HAP-1 (cell line): ENCODE data around the gene MBD4.
"Not testable (repeated sequence)": the region's sequence is repeated elsewhere in the genome, so short reads cannot be mapped to it uniquely, and the experiment has no call there.

Experiments used
- DNase-seq, 2 experiments: peaks; one replicate each; pipeline ENCODE4 v3.0.0-alpha.2; 2016 to 2020; ENCODE audit warnings: low spot score in 2 of 2
- H3K27me3 ChIP-seq: fragments of 250-450 bp; sonication (Bioruptor Pico); 2 replicates; pipeline ENCODE4 v1.5.1; 2020; ENCODE audit warnings: low read depth, mild to moderate bottlenecking, moderate library complexity
- H3K36me3 ChIP-seq: fragments of 250-450 bp; sonication (Bioruptor Pico); replicated peaks from 2 replicates; pipeline ENCODE4 v1.5.1; 2020; ENCODE audit warnings: mild to moderate bottlenecking
- H3K4me1 ChIP-seq: fragments of 250-450 bp; sonication (Bioruptor Pico); 2 replicates; pipeline ENCODE4 v1.5.1; 2020; ENCODE audit warnings: mild to moderate bottlenecking
- H3K4me3 ChIP-seq: fragments of 250-450 bp; sonication (Bioruptor Pico); 2 replicates; pipeline ENCODE4 v1.5.1; 2020; ENCODE audit warnings: mild to moderate bottlenecking, moderate library complexity
- H3K9me3 ChIP-seq: fragments of 250-450 bp; sonication (Bioruptor Pico); 2 replicates; pipeline ENCODE4 v1.5.1; 2020; ENCODE audit warnings: mild to moderate bottlenecking, moderate library complexity
- in situ Hi-C: fragments of 300-500 bp; cut with MboI; formaldehyde crosslinking; loops from 3 replicates; pipeline ENCODE4 v1.14.3; 2020; ENCODE audit warnings: low sequenced_read_pairs, inconsistent platforms, mixed read lengths

The MBD4 gene

DNA sequence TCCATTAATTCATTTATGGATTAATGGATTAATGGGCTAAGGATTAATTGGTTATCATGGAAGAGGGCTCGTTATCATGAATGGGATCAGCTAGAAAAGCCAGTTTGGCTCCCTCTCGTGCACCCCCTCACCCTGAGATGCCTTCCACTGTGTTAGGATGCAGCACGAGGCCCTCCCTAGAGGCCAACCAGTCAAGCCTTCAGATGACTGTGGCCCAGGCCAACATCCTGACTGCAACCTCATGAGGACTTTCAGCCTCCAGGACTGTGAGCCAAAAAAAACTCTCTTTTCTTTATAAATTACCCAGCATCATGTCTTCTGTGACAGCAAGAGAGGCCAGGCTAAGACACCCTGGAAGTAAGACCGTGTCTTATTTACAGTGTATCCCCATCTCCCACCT is 20.3 kb downstream of the MBD4 start:
- in situ Hi-C loops, result no loop called here
- H3K9me3 ChIP-seq, result no peaks in the 10 kb centered on the region
- H3K36me3 ChIP-seq, result no peaks in the 10 kb centered on the region
- H3K4me3 ChIP-seq, result no peak overlapping the region
- DNase-seq, result no peak
- H3K4me1 ChIP-seq, result peaks cover 5% of the 10 kb centered on the region; the same call in 1 of the 2 replicates
- no peaks in the 10 kb centered on the region for H3K27me3 ChIP-seq

- Histone ChIP-seq H3K4me1 (no peaks in the 10 kb centered on the region), H3K9me3 (no peaks in the 10 kb centered on the region), H3K4me3 (no peak overlapping the region), H3K27me3 (no peaks in the 10 kb centered on the region), H3K36me3 (no peaks in the 10 kb centered on the region)
- DNase-seq, result no peak
- in situ Hi-C loops, result no loop called here
Measured at GRCh38 chr3:129418041-129418973, 21.4 kb downstream of the MBD4 start.

DNA sequence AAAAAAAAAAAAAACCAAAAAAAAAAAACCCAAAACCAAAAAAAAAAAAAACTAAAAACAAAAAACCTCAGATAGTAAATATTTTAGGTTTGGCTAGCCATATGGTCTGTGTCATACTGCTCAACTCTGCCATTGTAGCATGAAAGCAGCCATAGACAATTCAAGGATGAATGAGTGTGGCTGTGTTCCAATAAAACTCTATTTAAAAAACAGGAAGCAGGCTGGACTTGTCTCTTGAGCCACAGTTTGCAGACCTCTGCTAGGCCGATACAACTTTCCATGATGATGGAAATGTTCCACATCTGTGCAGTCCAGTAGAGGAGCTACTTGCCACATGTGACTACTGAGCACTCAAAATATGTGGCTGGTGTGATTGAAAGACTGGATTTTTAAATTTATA is 22.4 kb downstream of the MBD4 start:
- H3K9me3 ChIP-seq, result no peaks in the 10 kb centered on the region
- no peak overlapping the region for H3K4me3 ChIP-seq
- no peaks in the 10 kb centered on the region for H3K36me3 ChIP-seq
- DNase-seq, result no peak
- H3K4me1 ChIP-seq, result no peaks in the 10 kb centered on the region
- H3K27me3 ChIP-seq, result no peaks in the 10 kb centered on the region
- in situ Hi-C loops, result no loop called here

DNA sequence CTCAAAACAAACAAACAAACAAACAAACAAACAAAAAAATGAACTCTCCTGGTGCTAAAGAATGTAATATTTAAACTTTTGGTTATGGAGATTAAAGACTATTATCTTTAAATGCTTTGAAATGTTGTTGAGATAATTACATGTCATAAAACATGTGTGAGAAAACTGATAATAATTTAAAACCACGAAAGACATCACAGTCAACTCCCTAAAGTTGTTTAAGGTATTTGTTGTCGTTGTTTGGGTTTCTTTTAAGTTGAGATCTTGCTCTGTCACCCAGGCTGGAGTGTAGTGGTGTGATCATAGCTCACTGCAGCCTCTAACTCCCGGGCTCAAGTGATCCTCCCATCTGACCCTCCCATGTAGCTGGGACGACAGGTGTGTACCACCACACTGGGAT is 23.3 kb downstream of the MBD4 start:
- Histone ChIP-seq H3K9me3 (no peaks in the 10 kb centered on the region), H3K4me3 (no peak overlapping the region), H3K27me3 (no peaks in the 10 kb centered on the region), H3K36me3 (no peaks in the 10 kb centered on the region), H3K4me1 (no peaks in the 10 kb centered on the region)
- DNase-seq, result no peak
- in situ Hi-C loops, result no loop called here

DNA sequence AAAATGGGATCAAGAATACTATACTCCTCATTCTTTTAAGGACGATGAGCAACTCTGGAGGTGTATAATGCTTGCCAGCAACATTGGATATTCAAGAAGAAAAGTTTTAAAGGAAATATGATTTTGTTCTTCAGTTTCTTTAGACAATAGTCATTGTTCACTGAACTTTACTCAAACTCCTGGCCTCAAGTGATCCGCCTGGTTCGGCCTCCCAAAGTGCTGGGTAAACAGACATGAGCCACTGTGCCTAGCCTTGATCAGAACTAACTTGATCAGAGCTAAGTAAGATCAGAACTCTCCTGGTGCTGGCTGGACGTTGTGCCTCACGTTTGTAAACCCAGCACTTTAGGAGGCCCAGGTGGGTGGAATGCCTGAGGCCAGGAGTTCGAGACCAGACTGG is 23.9 kb downstream of the MBD4 start:
- Histone ChIP-seq H3K36me3 (no peaks in the 10 kb centered on the region), H3K27me3 (no peaks in the 10 kb centered on the region), H3K4me1 (no peaks in the 10 kb centered on the region), H3K4me3 (no peak overlapping the region), H3K9me3 (no peaks in the 10 kb centered on the region)
- in situ Hi-C loops, result no loop called here
- no peak for DNase-seq

GRCh38 chr3:129415378-129415777 is 24.4 kb downstream of the MBD4 start:
- Histone ChIP-seq H3K4me1 (no peaks in the 10 kb centered on the region), H3K27me3 (no peaks in the 10 kb centered on the region), H3K9me3 (no peaks in the 10 kb centered on the region), H3K36me3 (no peaks in the 10 kb centered on the region), H3K4me3 (no peak overlapping the region)
- no peak for DNase-seq
- in situ Hi-C loops, result no loop called here

DNA sequence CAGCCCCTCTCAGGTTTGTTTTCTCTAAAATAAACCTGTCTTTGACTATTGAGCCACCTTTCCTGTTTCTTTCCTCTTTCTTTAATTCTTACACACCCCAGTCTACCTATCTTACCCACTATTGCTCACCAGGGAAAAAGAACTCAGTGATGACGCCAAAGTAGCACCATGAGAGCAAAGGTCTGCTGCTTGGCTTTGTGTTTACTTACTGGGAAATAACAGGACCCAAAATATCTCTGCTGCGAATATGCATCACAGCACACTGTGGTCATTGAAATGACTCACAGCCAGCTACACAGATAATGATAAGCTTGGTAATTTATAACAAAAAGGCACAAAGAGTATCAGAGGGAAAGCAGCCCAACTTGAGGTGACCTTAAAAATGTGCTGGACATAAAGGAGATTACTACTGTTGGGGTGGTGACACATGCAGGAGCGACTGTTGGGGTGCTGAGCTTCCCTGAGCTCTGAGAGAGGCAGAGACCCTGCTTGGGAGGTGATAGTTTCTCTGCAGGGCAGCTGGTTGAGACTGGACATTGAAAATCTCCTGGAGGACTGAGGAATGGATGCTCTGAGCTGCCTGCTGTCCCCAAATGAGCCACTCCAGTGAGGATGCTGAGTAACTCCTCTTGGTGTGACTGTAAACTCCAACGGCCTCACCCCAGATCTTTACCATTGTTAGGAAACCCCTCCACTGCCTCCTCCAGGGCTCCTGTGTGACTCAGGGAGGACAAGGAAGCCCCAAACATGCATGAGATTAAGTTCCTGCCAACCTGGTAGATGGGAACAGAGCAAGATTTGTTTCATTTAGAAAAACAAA is 25.9 kb downstream of the MBD4 start:
- in situ Hi-C loops, result no loop called here
- no peak for DNase-seq

GRCh38 chr3:129413238-129413637 is 26.5 kb downstream of the MBD4 start:
- DNase-seq, H3K36me3 ChIP-seq, in situ Hi-C loops, H3K27me3 ChIP-seq, H3K4me3 ChIP-seq, H3K9me3 ChIP-seq, H3K4me1 ChIP-seq: not testable (repeated sequence)

More for the DNA sequence above, 25.9 kb downstream of the MBD4 start:
- H3K4me1 ChIP-seq, result no peaks in the 10 kb centered on the region
- H3K36me3 ChIP-seq, result no peaks in the 10 kb centered on the region
- no peaks in the 10 kb centered on the region for H3K27me3 ChIP-seq
- no peak overlapping the region for H3K4me3 ChIP-seq
- no peaks in the 10 kb centered on the region for H3K9me3 ChIP-seq

GRCh38 chr3:129412542-129413198 is 27.1 kb downstream of the MBD4 start:
- in situ Hi-C loops, result no loop called here
- DNase-seq, result no peak
- Histone ChIP-seq H3K4me1 (no peaks in the 10 kb centered on the region), H3K4me3 (no peak overlapping the region), H3K9me3 (no peaks in the 10 kb centered on the region), H3K27me3 (no peaks in the 10 kb centered on the region), H3K36me3 (no peaks in the 10 kb centered on the region)

- no peaks in the 10 kb centered on the region for H3K36me3 ChIP-seq
- H3K27me3 ChIP-seq, result no peaks in the 10 kb centered on the region
- no peaks in the 10 kb centered on the region for H3K4me1 ChIP-seq
- no peak overlapping the region for H3K4me3 ChIP-seq
- H3K9me3 ChIP-seq, result no peaks in the 10 kb centered on the region
- in situ Hi-C loops, result no loop called here
- no peak for DNase-seq
Measured at GRCh38 chr3:129410971-129411370, 28.8 kb downstream of the MBD4 start.

GRCh38 chr3:129409541-129409940 is 30.2 kb downstream of the MBD4 start:
- Histone ChIP-seq H3K27me3 (no peaks in the 10 kb centered on the region), H3K36me3 (no peaks in the 10 kb centered on the region), H3K9me3 (no peaks in the 10 kb centered on the region), H3K4me3 (no peak overlapping the region), H3K4me1 (no peaks in the 10 kb centered on the region)
- in situ Hi-C loops, result no loop called here
- no peak for DNase-seq

- in situ Hi-C loops, result no loop called here
- peaks cover 2% of the 10 kb centered on the region; the same call in 1 of the 2 replicates for H3K4me1 ChIP-seq
- H3K27me3 ChIP-seq, result no peaks in the 10 kb centered on the region
- H3K4me3 ChIP-seq, result no peak overlapping the region
- no peak for DNase-seq
- H3K36me3 ChIP-seq, result no peaks in the 10 kb centered on the region
- no peaks in the 10 kb centered on the region for H3K9me3 ChIP-seq
Measured at GRCh38 chr3:129404610-129405009, 35.1 kb downstream of the MBD4 start.

- no peak for DNase-seq
- H3K4me1 ChIP-seq, result peaks cover 2% of the 10 kb centered on the region; the same call in 1 of the 2 replicates
- H3K4me3 ChIP-seq, result no peak overlapping the region
- no peaks in the 10 kb centered on the region for H3K36me3 ChIP-seq
- in situ Hi-C loops, result no loop called here
- H3K27me3 ChIP-seq, result no peaks in the 10 kb centered on the region
- H3K9me3 ChIP-seq, result no peaks in the 10 kb centered on the region
Measured at GRCh38 chr3:129404130-129404529, 35.6 kb downstream of the MBD4 start.

DNA sequence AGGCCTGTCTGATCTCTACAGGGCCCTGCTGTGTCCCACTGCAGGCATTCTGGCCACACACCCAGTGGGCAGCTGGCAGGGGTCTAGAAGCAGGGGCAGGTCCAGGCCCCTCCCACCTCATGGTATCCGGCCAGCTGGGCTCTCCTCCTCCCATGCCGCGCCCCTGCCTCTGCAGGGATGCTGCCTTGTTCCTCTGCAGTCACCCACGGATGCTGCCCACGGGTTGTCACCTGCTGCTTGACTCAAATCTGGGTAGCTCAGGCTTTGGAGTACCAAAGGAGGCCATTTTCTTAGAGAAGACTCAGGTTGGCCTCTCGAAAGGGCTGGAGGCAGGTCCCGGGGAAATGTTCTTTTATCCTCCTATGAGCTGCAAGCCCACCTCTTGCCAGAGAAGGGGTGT is 36.3 kb downstream of the MBD4 start:
- H3K4me3 ChIP-seq, result no peak overlapping the region
- in situ Hi-C loops, result no loop called here
- peaks cover 2% of the 10 kb centered on the region; the same call in 1 of the 2 replicates for H3K4me1 ChIP-seq
- no peaks in the 10 kb centered on the region for H3K36me3 ChIP-seq
- no peaks in the 10 kb centered on the region for H3K27me3 ChIP-seq
- no peak for DNase-seq
- H3K9me3 ChIP-seq, result no peaks in the 10 kb centered on the region
